ENCODE measurements around the gene PTGER2.

Gene PTGER2

GRCh38 chr14:52283099-52283498 lies 31.0 kb upstream of the PTGER2 start:
- H3K4me3 ChIP-seq (ENCODE audit: low read depth, low read length, poor library complexity, severe bottlenecking): no peak overlapping the region
- H2AFZ ChIP-seq (ENCODE audit: low read length): no peak overlapping the region
- no peaks in the 10 kb centered on the region for H3K79me2 ChIP-seq (ENCODE audit: insufficient read depth, low read length)
- H3K9me2 ChIP-seq (ENCODE audit: low read depth, low read length): no peaks in the 10 kb centered on the region
- no peaks in the 10 kb centered on the region for H3K9me3 ChIP-seq (ENCODE audit: low read length)
- H3K9ac ChIP-seq (ENCODE audit: low read length): no peak overlapping the region
- H3K27ac ChIP-seq (ENCODE audit: low read depth, low read length, poor library complexity, severe bottlenecking): no peak overlapping the region
- TF ChIP-seq EZH2 (IDR thresholded peaks at IDR 0.05; ENCODE audit: borderline replicate concordance, low read length) (no peak), CTCF (IDR thresholded peaks at IDR 0.05; ENCODE audit: low read length) (no peak)
- H3F3A ChIP-seq (ENCODE audit: insufficient read depth, low read length): no peaks in the 10 kb centered on the region
- H3K4me1 ChIP-seq (ENCODE audit: insufficient read depth, low read length, severe bottlenecking): no peaks in the 10 kb centered on the region
- H4K20me1 ChIP-seq (ENCODE audit: insufficient read depth, low read length): no peaks in the 10 kb centered on the region
- H3K36me3 ChIP-seq (ENCODE audit: insufficient read depth, low read length): no peaks in the 10 kb centered on the region
- H3K27me3 ChIP-seq (ENCODE audit: insufficient read depth, low read length): no peaks in the 10 kb centered on the region
- H3K4me2 ChIP-seq (ENCODE audit: low read length): no peak overlapping the region

GRCh38 chr14:52286661-52287649 lies 27.2 kb upstream of the PTGER2 start:
- Histone ChIP-seq H4K20me1 (ENCODE audit: insufficient read depth, low read length) (no peaks in the 10 kb centered on the region), H3K36me3 (ENCODE audit: insufficient read depth, low read length) (no peaks in the 10 kb centered on the region), H3K4me2 (ENCODE audit: low read length) (no peak overlapping the region), H3K9me3 (ENCODE audit: low read length) (no peaks in the 10 kb centered on the region), H3K4me1 (ENCODE audit: insufficient read depth, low read length, severe bottlenecking) (no peaks in the 10 kb centered on the region), H3K79me2 (ENCODE audit: insufficient read depth, low read length) (no peaks in the 10 kb centered on the region), H3F3A (ENCODE audit: insufficient read depth, low read length) (no peaks in the 10 kb centered on the region), H2AFZ (ENCODE audit: low read length) (no peak overlapping the region), H3K27ac (ENCODE audit: low read depth, low read length, poor library complexity, severe bottlenecking) (no peak overlapping the region), H3K9ac (ENCODE audit: low read length) (no peak overlapping the region), H3K27me3 (ENCODE audit: insufficient read depth, low read length) (no peaks in the 10 kb centered on the region; the same call in 1 of the 2 replicates), H3K4me3 (ENCODE audit: low read depth, low read length, poor library complexity, severe bottlenecking) (no peak overlapping the region), H3K9me2 (ENCODE audit: low read depth, low read length) (no peaks in the 10 kb centered on the region)
- TF ChIP-seq EZH2 (IDR thresholded peaks at IDR 0.05; ENCODE audit: borderline replicate concordance, low read length): no peak
- TF ChIP-seq CTCF (IDR thresholded peaks at IDR 0.05; ENCODE audit: low read length): no peak

- Histone ChIP-seq H3K9me2 (ENCODE audit: low read depth, low read length) (no peaks in the 10 kb centered on the region), H3K4me3 (ENCODE audit: low read depth, low read length, poor library complexity, severe bottlenecking) (no peak overlapping the region), H3K36me3 (ENCODE audit: insufficient read depth, low read length) (no peaks in the 10 kb centered on the region), H2AFZ (ENCODE audit: low read length) (no peak overlapping the region), H4K20me1 (ENCODE audit: insufficient read depth, low read length) (no peaks in the 10 kb centered on the region), H3K4me1 (ENCODE audit: insufficient read depth, low read length, severe bottlenecking) (no peaks in the 10 kb centered on the region), H3K9me3 (ENCODE audit: low read length) (no peaks in the 10 kb centered on the region), H3K27me3 (ENCODE audit: insufficient read depth, low read length) (no peaks in the 10 kb centered on the region), H3F3A (ENCODE audit: insufficient read depth, low read length) (no peaks in the 10 kb centered on the region), H3K9ac (ENCODE audit: low read length) (no peak overlapping the region), H3K79me2 (ENCODE audit: insufficient read depth, low read length) (no peaks in the 10 kb centered on the region), H3K4me2 (ENCODE audit: low read length) (no peak overlapping the region), H3K27ac (ENCODE audit: low read depth, low read length, poor library complexity, severe bottlenecking) (no peak overlapping the region)
- no peak for TF ChIP-seq EZH2 (IDR thresholded peaks at IDR 0.05; ENCODE audit: borderline replicate concordance, low read length)
Measured at GRCh38 chr14:52296378-52296777, 17.7 kb upstream of the PTGER2 start.
